GM21529 (cell line): ENCODE data around the gene KRT35.
"Not testable (repeated sequence)": the region's sequence is repeated elsewhere in the genome, so short reads cannot be mapped to it uniquely, and the experiment has no call there.

Experiments used
- ATAC-seq: cut with Tn5 transposase; IDR thresholded peaks from one replicate; pipeline ENCODE4 v1.9.1; 2021; ENCODE audit not compliant: unreplicated experiment

Gene KRT35

GRCh38 chr17:41462705-41463104 is 18.2 kb downstream of the KRT35 start:
- ATAC-seq = no peak

- no peak for ATAC-seq
Measured at GRCh38 chr17:41457676-41458075, 23.3 kb downstream of the KRT35 start.

GRCh38 chr17:41456204-41456603 is 24.7 kb downstream of the KRT35 start:
- no peak for ATAC-seq

GRCh38 chr17:41455236-41455635 is 25.7 kb downstream of the KRT35 start:
- no peak for ATAC-seq

- ATAC-seq = no peak
Measured at GRCh38 chr17:41453066-41453465, 27.9 kb downstream of the KRT35 start.

- ATAC-seq = no peak
Measured at GRCh38 chr17:41452281-41452680, 28.7 kb downstream of the KRT35 start.

- ATAC-seq = no peak
Measured at GRCh38 chr17:41451154-41451728, 29.7 kb downstream of the KRT35 start.

GRCh38 chr17:41449008-41449407 is 31.9 kb downstream of the KRT35 start:
- ATAC-seq = no peak

- ATAC-seq = no peak
Measured at GRCh38 chr17:41448506-41448905, 32.4 kb downstream of the KRT35 start.

GRCh38 chr17:41446806-41447205 is 34.1 kb downstream of the KRT35 start:
- no peak for ATAC-seq

GRCh38 chr17:41444640-41445039 is 36.3 kb downstream of the KRT35 start:
- no peak for ATAC-seq

GRCh38 chr17:41444186-41444585 is 36.8 kb downstream of the KRT35 start:
- ATAC-seq = no peak

GRCh38 chr17:41442739-41443138 is 38.2 kb downstream of the KRT35 start:
- ATAC-seq = no peak

- no peak for ATAC-seq
Measured at GRCh38 chr17:41440531-41441033, 40.4 kb downstream of the KRT35 start, which contains the start of gene KRT38. TSS of gene KRT38 (minus strand) at chr17:41440983. CDS start at chr17:41440921, 62 bp downstream.

GRCh38 chr17:41439375-41439774 is 41.6 kb downstream of the KRT35 start:
- ATAC-seq = no peak

GRCh38 chr17:41437769-41438168 is 43.2 kb downstream of the KRT35 start:
- no peak for ATAC-seq

GRCh38 chr17:41437254-41437653 is 43.7 kb downstream of the KRT35 start:
- ATAC-seq = no peak

GRCh38 chr17:41434415-41434814 is 46.5 kb downstream of the KRT35 start:
- no peak for ATAC-seq

GRCh38 chr17:41434005-41434404 is 46.9 kb downstream of the KRT35 start:
- no peak for ATAC-seq

- ATAC-seq = no peak
Measured at GRCh38 chr17:41433586-41433985, 47.4 kb downstream of the KRT35 start.

GRCh38 chr17:41430376-41430775 is 50.6 kb downstream of the KRT35 start:
- ATAC-seq = not testable (repeated sequence)

- ATAC-seq = no peak
Measured at GRCh38 chr17:41429667-41430066, 51.3 kb downstream of the KRT35 start.
